Measurements from ENCODE around the gene CREBL2. TPM values are rescaled to one million over a fixed set of nuclear protein-coding genes. Genes with fewer than 3 reads are reported as not detected.

CREBL2 gene
- polyA plus RNA-seq, 3 donors, result 12.2 to 59.7 (median 24.9) TPM

- H3K27ac ChIP-seq (ENCODE audit: low read depth, low read length), result no peak overlapping the region
Observed at GRCh38 chr12:12686925-12687324, 75.2 kb downstream of the CREBL2 start.

- no peak overlapping the region for H3K27ac ChIP-seq (ENCODE audit: low read depth, low read length)
- 80 to 84% (median 82%) methylated on average over 5 of the region's 5 CpGs for WGBS, 3 donors
Observed at GRCh38 chr12:12689647-12690300, 78.1 kb downstream of the CREBL2 start.

GRCh38 chr12:12691549-12691948, 79.9 kb downstream of the CREBL2 start:
- 91 to 95% (median 92%) methylated on average over 2 of the region's 2 CpGs for WGBS, 3 donors

GRCh38 chr12:12693111-12693671, 81.5 kb downstream of the CREBL2 start:
- H3K27ac ChIP-seq (ENCODE audit: low read depth, low read length), result no peak overlapping the region
- 74 to 76% (median 76%) methylated on average over 3 of the region's 3 CpGs for WGBS, 3 donors

More at GRCh38 chr12:12691549-12691948, 79.9 kb downstream of the CREBL2 start:
- H3K27ac ChIP-seq (ENCODE audit: low read depth, low read length), result no peak overlapping the region

Other genes starting within 250 kb of the CREBL2 start
- gene DUSP16, start 49.0 kb upstream of the CREBL2 start, polyA plus RNA-seq, result 10 to 100 TPM in 2 of 3 donors, 1 to 10 TPM in 1; 7.6 to 14.4 (median 10.5) TPM
- gene GPR19, start 84.3 kb downstream of the CREBL2 start, polyA plus RNA-seq, result under 1 TPM in 2 of 3 donors, not detected in 1; 0.06 to 0.09 TPM
- gene CDKN1B, start 105.5 kb downstream of the CREBL2 start, polyA plus RNA-seq, result 10 to 100 TPM; 15.6 to 36.9 (median 24.1) TPM
- gene APOLD1, start 173.8 kb downstream of the CREBL2 start, polyA plus RNA-seq, result 10 to 100 TPM; 13.8 to 71.1 (median 44.6) TPM
- gene DDX47, start 201.5 kb downstream of the CREBL2 start, polyA plus RNA-seq, result 10 to 100 TPM; 32.3 to 44.1 (median 35.3) TPM